Measurements from ENCODE around the gene ARAP3.
A peak's percentile ranks its signal among the peaks of the same experiment; 100 is the strongest.

Gene ARAP3

GRCh38 chr5:141639357-141640050 is 42.5 kb downstream of the ARAP3 start:
- DNase-seq: no peak

GRCh38 chr5:141638771-141639170 is 43.3 kb downstream of the ARAP3 start:
- DNase-seq: no peak

GRCh38 chr5:141637767-141638419 is 44.1 kb downstream of the ARAP3 start:
- DNase-seq: peak; percentile 46

GRCh38 chr5:141637123-141637766 is 44.8 kb downstream of the ARAP3 start:
- peak; percentile 40 for DNase-seq

GRCh38 chr5:141636413-141637122 is 45.5 kb downstream of the ARAP3 start, which contains the start of the genes HDAC3 and RELL2:
TSS of gene HDAC3 (minus strand) at chr5:141636849. CDS start at chr5:141636790, 59 bp downstream.
TSS of gene RELL2 (plus strand) at chr5:141636997. CDS start at chr5:141638226, 1,229 bp downstream.
- DNase-seq: peak; percentile 87

GRCh38 chr5:141636106-141636412 is 46.0 kb downstream of the ARAP3 start:
- DNase-seq: no peak

GRCh38 chr5:141635646-141636045 is 46.4 kb downstream of the ARAP3 start:
- DNase-seq: no peak

- DNase-seq: no peak
Observed at GRCh38 chr5:141634720-141635119, 47.3 kb downstream of the ARAP3 start.

GRCh38 chr5:141633871-141634561 is 48.0 kb downstream of the ARAP3 start:
- no peak for DNase-seq

- DNase-seq: no peak
Observed at GRCh38 chr5:141632650-141633049, 49.4 kb downstream of the ARAP3 start.

GRCh38 chr5:141630570-141631140 is 51.4 kb downstream of the ARAP3 start:
- DNase-seq: no peak

GRCh38 chr5:141628175-141628788 is 53.7 kb downstream of the ARAP3 start:
- no peak for DNase-seq

GRCh38 chr5:141623611-141624010 is 58.4 kb downstream of the ARAP3 start:
- no peak for DNase-seq

GRCh38 chr5:141623186-141623585 is 58.8 kb downstream of the ARAP3 start:
- no peak for DNase-seq

- DNase-seq: peak; percentile 96
Observed at GRCh38 chr5:141618804-141619554, 63.1 kb downstream of the ARAP3 start, which contains the start of gene DIAPH1. TSS of gene DIAPH1 (minus strand) at chr5:141619000. CDS start at chr5:141618914, 86 bp downstream.

- peak; percentile 35 for DNase-seq
Observed at GRCh38 chr5:141618030-141618803, 63.8 kb downstream of the ARAP3 start.

GRCh38 chr5:141617682-141618029 is 64.4 kb downstream of the ARAP3 start:
- no peak for DNase-seq

- DNase-seq: no peak
Observed at GRCh38 chr5:141617128-141617527, 64.9 kb downstream of the ARAP3 start.

- no peak for DNase-seq
Observed at GRCh38 chr5:141615991-141616720, 65.9 kb downstream of the ARAP3 start.

GRCh38 chr5:141613344-141613743 is 68.7 kb downstream of the ARAP3 start:
- no peak for DNase-seq

Data from effector CD8-positive, alpha-beta T cell (primary cell).